ENCODE measurements around the gene PLXDC1. TPM values are rescaled to one million over a fixed set of nuclear protein-coding genes. Genes with fewer than 3 reads are reported as not detected.

PLXDC1 gene
- total and polyA plus RNA-seq, 2 of the 8 experiments (the other 6 are each of a cell fraction or from before 2014, with no cell fraction given) = 4.1 to 14.6 TPM

DNA sequence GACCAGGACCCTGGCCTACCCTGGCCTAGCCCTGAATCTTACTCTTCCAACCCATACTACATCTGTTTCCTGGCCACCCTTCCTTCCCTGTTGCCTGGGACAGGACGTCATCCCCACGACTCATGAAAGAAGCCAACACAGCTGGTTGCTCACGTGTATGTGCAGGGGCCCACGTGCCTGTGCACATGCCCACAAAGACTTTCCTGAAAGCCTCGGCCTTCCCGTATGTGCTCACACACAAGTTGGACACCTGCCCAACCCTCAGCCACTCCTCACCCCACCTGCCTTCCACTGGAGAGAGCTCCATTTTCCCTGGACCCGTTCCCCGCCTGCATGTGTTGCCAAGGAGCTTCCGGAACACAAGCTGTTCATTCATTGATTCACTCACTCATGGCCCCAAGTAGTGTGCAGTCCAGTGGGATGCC, 7.0 kb downstream of the PLXDC1 start:
- no peaks in the 10 kb centered on the region for H3K9me3 ChIP-seq (ENCODE audit: insufficient read depth in 2 of 2, low read depth in 1 of 2, low read length in 1 of 2)
- H3K36me3 ChIP-seq (ENCODE audit: control insufficient read depth in 2 of 4, insufficient read depth in 4 of 4, low read length in 3 of 4) = no peaks in the 10 kb centered on the region
- H2BK12ac ChIP-seq (ENCODE audit: low read depth, low read length) = 0 out of 2 replicates have a peak overlapping the region, but pooled peaks have one; percentile 13
- no peaks in the 10 kb centered on the region for H3K79me1 ChIP-seq (ENCODE audit: low read depth, low read length)
- CTCF ChIA-PET (ENCODE audit: partially characterized antibody) = interaction anchor here (0.6 to 3.7 kb wide), 7 partner anchors 9 to 226 kb away, joined by 3 to 23 read pairs (median 7); partner anchors contain the start of gene ARL5C
- no peak for FAIRE-seq
- no peak for TF ChIP-seq BCL11A (IDR thresholded peaks at IDR 0.05; ENCODE audit: low read depth in 2 of 2, low read length in 2 of 2)
- TF ChIP-seq TBP (IDR thresholded peaks at IDR 0.05; ENCODE audit: low read depth, low read length) = no peak
- TF ChIP-seq JUN (IDR thresholded peaks at IDR 0.05; ENCODE audit: low read depth, low read length) = no peak
- no peak overlapping the region for H2BK5ac ChIP-seq (ENCODE audit: low read depth, low read length)
- no peak for DNase-seq (ENCODE audit: low read depth in 1 of 2, low spot score in 2 of 2)
- H4K8ac ChIP-seq (ENCODE audit: extremely low read depth, insufficient read depth, low read length) = no peak overlapping the region
- no peak overlapping the region for H3K27ac ChIP-seq (ENCODE audit: low read depth, low read length)
- 86% methylated on average over 9 of the region's 9 CpGs; no CpG with 5 or more reads in 1 of the 2 experiments for WGBS, 2 experiments (ENCODE audit: extremely low coverage in 1 of 2, insufficient coverage in 1 of 2, insufficient read length in 1 of 2, insufficient replicate concordance in 2 of 2, low coverage in 1 of 2, low lambda C conversion rate in 2 of 2, missing lambda C conversion rate in 1 of 2)
- POLR2A ChIA-PET (ENCODE audit: partially characterized antibody) = interaction anchor here (0.9 kb wide), 1 partner anchor 26 kb away, joined by 3 read pairs; no protein-coding TSS in a partner anchor
- no peak overlapping the region for H2AFZ ChIP-seq (ENCODE audit: low read length)
- no peak overlapping the region for H2BK20ac ChIP-seq (ENCODE audit: low read length)
- no peak overlapping the region for H2BK15ac ChIP-seq (ENCODE audit: low read length)
- no peak overlapping the region for H3K4me2 ChIP-seq (ENCODE audit: insufficient read depth in 1 of 2, low read depth in 2 of 2, low read length in 2 of 2)
- H3K4me1 ChIP-seq (replicated peaks in 1 of 4; ENCODE audit: control insufficient read depth in 3 of 4, insufficient read depth in 4 of 4, low read length in 3 of 4) = 0 out of 7 replicates have a peak, but pooled peaks cover 0 to 4% (median 0%) of the 10 kb centered on the region in 4 experiments
- no peak overlapping the region for H3K4ac ChIP-seq (replicated peaks; ENCODE audit: insufficient read length, low read depth, low read length)
- no peak overlapping the region for H3K56ac ChIP-seq (replicated peaks; ENCODE audit: insufficient read length, low read depth, low read length)
- no peaks in the 10 kb centered on the region for H3K23me2 ChIP-seq (ENCODE audit: low read depth, low read length)
- H3K23ac ChIP-seq (ENCODE audit: insufficient read length) = no peak overlapping the region
- H3K27me3 ChIP-seq (replicated peaks in 1 of 4; ENCODE audit: control insufficient read depth in 3 of 4, extremely low read depth in 1 of 4, insufficient read depth in 3 of 4, low read length in 3 of 4) = no peaks in the 10 kb centered on the region
- H3K18ac ChIP-seq (ENCODE audit: extremely low read depth, low read length) = no peak overlapping the region
- no peak overlapping the region for H3K4me3 ChIP-seq (ENCODE audit: extremely low read depth in 1 of 4, insufficient read depth in 2 of 4, low read depth in 3 of 4, low read length in 4 of 4)
- no peak overlapping the region for H2AK5ac ChIP-seq (ENCODE audit: low read depth, low read length)
- no peak overlapping the region for H4K91ac ChIP-seq (replicated peaks; ENCODE audit: insufficient read length, low read length)
- no peaks in the 10 kb centered on the region for H4K20me1 ChIP-seq (replicated peaks in 1 of 2; ENCODE audit: control insufficient read depth in 1 of 2, insufficient read depth in 2 of 2, low read length in 2 of 2)
- no peak overlapping the region for H2BK120ac ChIP-seq (replicated peaks; ENCODE audit: low read depth, low read length)
- H4K5ac ChIP-seq (ENCODE audit: insufficient read length, low read depth, low read length) = no peak overlapping the region
- no peak overlapping the region for H3K14ac ChIP-seq (ENCODE audit: insufficient read length)
- no peak overlapping the region for H3K9ac ChIP-seq (replicated peaks in 1 of 4; ENCODE audit: extremely low read depth in 1 of 4, low read depth in 3 of 4, low read length in 3 of 4)
- no peaks in the 10 kb centered on the region for H3K79me2 ChIP-seq (ENCODE audit: control insufficient read depth in 1 of 2, insufficient read depth in 2 of 2, low read length in 2 of 2)

All from H1 (cell line).